GM21526 (cell line): Measurements from ENCODE around the gene OSBPL10.
"Not testable (repeated sequence)": the region's sequence is repeated elsewhere in the genome, so short reads cannot be mapped to it uniquely, and the experiment has no call there.

ENCODE experiments used
- ATAC-seq: cut with Tn5 transposase; IDR thresholded peaks from one replicate; pipeline ENCODE4 v1.9.1; 2021; ENCODE audit warnings: moderate library complexity; ENCODE audit not compliant: unreplicated experiment, low FRiP score

OSBPL10 gene

DNA sequence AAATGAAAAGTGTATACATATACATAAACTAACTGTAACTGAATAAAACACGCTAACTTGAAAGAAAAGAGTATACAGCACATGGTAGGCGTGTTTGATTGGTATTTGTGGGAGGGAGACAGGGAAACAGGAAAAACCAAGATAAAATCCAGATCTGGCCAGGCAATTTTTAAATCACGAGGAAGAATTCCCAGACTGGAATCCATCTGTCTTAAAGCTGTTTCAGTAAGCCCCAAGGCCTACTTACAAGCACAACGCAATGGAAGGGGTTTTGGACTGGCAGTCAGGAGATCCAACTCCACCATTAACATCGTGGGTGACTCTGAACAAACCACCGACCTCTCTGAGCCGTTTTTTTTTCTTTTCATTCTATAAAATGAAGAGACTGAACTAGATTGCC is 195.8 kb downstream of the OSBPL10 start:
- ATAC-seq, result no peak

DNA sequence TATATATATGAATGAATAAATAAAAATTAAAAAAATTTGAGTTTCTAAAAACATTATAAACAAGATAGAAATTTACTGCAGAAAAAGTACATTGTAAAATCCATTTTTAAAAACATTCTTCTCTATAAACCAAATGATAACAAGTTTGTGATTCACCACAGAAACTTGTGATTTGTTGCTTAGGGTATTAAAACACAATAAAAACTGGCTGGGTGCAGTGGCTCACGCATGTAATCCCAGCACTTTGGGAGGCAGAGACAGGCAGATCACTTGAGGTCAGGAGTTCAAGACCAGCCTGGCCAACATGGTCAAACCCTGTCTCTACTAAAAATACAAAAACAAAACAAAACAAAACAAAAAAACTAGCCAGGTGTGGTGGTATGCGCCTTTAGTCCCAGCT is 197.2 kb downstream of the OSBPL10 start:
- ATAC-seq, result not testable (repeated sequence)

DNA sequence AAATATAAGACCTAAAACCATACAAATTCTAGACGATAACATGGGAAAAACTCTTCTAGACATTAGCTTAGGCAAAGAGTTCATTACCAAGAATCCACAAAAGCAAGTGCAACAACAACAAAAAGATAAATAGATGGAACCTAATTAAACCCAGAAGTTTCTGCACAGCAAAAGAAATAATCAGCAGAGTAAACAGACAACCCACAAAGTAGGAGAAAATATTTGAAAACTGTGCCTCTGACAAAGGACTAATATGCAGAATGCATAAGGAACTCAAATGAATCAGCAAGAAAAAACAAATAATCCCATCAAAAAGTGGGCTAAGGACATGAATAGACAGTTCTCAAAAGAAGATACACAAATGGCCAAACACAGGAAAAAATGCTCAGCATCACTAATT is 198.8 kb downstream of the OSBPL10 start:
- ATAC-seq, result not testable (repeated sequence)

DNA sequence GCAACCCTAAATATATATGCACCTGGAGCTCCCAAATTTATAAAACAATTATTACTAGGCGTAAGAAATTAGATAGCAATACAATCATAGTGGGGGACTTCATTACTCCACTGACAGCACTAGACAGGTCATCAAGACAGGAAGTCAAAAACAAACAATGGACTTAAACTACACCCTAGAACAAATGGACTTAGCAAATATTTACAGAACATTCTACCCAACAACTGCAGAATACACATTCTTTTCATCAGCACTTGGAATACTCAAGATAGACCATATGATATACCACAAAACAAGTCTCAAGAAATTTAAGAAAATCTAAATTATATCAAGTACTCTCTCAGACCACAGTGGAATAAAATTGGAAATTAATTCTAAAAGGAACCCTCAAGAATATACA is 201.5 kb downstream of the OSBPL10 start:
- no peak for ATAC-seq

DNA sequence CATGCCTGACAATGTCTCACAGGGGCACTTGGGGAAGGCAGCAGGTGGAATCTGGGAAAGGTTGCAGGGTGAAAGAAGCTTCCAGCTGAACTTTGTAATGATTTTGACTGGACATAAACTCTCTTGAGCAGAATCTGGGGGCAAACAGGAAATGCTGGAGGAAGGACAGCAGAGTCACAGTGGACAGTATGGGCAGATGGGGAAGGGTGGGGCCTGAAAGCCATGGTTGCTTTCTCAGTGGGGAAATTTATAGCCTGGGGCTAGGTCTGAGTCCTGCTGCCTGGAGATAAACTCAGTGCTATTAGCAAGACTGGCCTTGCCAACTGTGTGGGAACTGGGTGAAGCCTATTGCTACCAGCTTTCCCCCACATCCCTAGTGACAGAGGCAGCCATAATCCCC is 203.2 kb downstream of the OSBPL10 start:
- no peak for ATAC-seq

DNA sequence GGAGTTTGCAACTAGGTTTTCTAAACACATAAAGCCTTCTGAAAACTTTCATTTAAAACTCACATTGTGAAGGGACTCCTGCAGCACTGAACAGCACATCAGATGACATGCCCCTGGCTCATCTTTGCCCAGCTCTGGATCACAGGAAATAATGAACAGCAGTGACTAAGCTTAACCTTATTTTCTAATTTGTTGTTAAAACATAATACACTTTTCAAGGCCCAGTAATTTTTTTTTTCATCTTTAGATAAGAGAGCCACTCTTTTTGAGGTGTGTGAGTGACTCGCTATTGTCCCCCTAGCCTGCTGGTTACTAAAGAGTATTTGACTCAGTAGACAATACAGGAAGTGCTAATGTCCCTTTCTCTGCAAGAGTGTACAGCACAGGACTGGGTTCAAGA is 204.0 kb downstream of the OSBPL10 start:
- ATAC-seq, result no peak

DNA sequence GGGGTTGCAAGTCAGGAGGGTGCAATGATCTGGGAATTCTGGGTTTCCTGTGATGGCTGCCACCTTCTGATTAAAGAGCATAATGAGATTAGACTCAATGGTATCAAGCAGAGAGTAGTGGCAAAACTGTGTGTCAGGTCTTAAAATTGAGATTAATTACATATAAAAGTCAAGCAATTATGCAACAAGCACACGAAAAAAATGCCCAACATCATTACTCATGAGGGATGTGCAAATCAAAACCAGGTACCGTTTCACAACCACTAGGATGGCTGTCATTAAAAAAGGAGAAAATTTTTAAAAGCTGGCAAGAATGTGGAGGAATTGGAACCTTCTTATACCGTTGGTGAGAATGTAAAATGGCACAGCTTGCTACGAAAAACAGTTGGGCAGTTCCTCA is 205.0 kb downstream of the OSBPL10 start:
- no peak for ATAC-seq

DNA sequence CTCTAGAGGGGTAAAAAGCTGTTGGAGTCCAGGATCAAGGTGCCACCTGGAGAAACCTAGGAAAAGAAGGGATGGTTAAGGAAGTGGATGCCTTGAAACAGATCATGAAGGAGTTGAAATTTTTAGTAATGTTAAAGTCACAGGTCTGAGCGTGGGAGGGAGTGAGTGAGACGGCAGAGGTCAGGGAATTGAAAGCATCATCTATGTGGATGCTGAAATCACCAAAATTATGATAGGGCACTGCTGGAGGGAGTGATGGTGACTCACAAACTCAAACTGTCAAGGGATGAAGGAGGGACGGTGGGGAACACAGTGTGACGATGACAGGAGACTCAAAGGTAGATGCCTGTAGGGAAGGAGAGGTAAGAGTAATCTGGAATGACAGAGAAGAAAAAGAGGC is 205.7 kb downstream of the OSBPL10 start:
- ATAC-seq, result no peak

DNA sequence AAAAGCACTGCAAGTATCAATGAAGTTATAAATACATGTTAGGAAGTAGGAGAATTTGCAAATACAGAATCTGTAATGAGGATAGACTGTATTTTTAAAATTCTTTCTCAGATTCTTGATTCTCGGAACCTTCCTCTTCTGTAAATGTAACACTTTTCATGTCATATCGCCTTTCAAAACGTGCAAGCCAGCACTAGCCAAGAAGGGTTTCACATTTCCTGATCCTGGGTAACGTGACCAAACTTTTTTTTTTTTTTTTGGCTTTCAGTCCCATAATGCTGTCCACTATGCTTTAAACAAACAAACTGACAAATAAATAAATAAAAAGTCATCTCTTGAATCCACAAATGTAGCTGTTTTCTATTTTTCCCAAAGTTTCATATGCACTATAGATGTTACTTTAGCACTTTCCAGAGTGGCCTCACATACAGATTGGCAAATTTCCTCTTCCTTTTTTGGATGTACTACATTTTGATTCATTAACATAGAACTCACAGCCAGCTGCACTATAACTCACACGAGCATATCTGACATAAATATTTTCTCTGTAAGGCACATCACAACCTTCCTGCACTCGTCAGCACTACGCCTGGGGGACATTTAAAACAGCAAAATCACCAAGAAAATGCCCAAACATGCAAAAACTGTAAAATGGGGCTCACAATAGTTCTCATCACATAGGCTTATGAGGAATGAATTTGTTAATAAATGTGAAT is 208.1 kb downstream of the OSBPL10 start:
- no peak for ATAC-seq

DNA sequence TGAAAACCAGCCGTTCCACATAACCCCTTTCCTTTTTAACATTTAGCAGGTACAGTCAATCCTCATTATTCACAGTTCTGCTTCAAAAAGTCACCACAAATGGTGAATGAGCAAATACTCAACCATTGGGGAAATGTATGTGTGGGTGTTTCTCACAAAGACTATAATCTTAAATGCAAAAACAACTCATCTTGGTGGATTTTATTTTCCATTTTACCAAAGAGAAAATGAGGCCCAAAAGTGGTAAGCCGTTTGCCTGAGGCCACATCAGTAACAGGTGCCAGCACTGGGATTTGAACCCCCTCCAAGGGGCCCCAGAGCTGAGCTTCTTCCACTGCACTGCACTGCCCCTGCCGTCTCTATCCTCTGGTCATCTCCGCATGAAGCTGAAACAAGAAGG is 208.8 kb downstream of the OSBPL10 start:
- ATAC-seq, result no peak

DNA sequence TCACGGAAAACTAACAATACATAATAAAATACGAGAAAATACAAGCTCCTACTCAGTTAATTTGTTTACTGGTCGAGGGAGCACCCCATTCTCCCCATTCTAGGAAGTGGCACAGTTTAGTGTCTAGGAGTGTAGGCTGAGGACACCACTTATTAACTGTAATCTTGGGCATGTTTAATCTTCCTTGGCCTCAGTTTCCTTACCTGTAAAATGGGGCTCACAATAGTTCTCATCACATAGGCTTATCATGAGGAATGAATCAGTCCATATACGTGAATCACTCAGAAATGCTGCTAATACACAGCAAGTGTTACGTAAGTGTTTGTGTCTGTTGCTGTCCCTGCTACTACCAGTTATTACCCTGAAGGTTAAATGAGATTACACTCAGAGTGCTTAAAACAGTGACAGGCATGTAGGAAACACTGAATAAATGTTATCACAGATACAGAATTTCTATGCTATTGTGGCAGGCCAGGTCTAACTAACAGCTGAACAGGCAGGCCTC is 210.2 kb downstream of the OSBPL10 start:
- ATAC-seq, result no peak

DNA sequence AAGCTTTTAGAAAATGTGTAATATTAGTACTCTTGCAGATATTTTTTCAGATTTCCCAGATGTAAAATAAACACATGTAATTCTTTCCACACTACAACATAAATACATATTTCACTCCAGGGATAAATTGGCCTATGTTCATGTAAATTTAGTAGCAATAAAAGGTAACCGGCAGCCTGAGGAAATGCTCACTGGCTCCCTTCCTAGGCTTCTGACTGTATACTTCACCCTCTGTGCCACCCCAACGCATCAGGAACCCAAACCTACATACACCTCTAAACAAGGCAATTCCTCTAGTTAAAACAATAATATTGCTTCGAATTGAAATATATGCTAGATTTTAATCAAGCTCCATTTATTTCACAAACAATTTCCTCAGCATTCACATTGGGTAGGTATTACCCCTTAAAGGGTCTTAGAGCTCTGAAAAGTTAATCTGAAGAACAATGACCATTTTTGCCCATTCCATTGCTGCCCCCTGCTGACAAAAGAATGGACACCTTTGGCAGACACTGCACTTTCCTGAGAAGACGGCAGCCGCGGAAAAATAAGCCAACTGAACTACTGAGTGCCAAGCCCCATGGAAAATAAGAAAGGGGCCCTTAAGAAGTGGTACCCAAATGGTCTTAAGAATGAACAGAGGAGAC is 212.5 kb downstream of the OSBPL10 start:
- no peak for ATAC-seq

DNA sequence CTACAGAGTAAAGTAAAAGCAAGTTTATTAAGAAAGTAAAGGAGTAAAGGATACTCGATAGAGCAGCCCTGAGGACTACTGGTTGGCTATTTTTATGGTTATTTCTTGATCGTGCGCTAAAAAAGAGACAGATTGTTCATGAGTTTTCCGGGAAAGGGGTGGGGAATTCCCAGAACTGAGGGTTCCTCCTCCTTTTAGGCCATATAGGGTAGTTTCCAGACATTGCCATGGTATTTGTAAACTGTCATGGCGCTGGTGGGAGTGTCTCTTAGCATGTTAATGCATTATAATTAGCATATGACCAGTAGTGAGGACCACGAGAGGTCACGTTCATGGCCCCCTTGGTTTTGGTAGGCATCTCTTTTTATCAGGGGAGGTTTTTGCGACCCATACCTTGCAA is 213.1 kb downstream of the OSBPL10 start:
- ATAC-seq, result no peak

DNA sequence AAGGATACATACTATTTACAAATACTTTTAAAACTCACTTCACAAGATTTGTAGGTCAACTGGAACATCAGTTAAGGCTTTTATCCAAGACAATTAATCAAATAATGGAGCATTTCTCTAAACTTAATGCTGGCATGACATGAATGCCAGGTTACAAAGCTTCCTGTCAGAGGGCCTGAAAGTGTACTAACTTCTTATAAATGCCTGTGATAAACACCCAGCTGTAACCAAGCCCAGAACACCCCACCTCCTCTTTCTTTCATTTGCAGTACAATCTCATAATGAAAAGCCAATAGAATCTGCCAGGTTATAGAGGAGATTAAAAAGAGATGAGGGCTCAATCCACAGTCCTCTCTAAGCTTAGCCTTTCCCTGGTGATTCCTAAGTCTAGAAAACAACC is 214.4 kb downstream of the OSBPL10 start:
- no peak for ATAC-seq

DNA sequence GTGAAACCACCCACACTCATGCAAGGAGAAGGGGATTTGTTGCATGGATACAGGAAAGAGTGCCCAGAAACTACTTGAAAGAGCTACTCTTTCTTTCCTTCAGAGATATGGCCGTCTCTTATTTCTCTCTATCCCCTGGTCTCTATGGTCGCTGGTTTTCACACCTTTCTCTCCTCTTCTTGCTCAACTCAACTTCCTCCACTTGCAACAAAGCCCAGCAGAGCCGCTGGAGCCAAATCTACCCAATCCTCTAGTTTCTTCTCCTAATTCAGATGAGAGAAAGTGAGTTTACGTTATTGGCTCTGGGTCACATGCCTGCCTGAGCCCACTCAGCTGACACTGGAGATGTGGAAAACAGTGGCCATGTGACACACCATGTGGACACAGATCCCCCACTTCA is 215.2 kb downstream of the OSBPL10 start:
- ATAC-seq, result no peak

DNA sequence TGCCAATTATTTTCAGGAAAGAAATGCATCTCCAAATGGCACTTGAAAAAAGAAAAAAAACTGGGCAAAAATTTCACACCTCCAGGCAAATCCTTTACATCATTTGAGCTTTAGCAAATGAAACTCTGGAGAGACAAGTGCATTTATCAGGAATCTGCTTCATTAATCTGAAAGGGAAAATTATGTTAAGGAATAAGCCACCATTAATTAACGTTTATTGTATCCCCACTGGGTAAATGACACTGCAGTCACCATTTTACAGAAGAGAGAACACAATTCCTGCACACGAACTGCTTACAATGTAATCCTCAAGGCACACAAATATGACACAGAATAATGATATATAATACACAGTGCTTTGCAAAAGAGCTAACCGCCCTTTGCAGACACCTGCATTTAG is 217.3 kb downstream of the OSBPL10 start:
- no peak for ATAC-seq

DNA sequence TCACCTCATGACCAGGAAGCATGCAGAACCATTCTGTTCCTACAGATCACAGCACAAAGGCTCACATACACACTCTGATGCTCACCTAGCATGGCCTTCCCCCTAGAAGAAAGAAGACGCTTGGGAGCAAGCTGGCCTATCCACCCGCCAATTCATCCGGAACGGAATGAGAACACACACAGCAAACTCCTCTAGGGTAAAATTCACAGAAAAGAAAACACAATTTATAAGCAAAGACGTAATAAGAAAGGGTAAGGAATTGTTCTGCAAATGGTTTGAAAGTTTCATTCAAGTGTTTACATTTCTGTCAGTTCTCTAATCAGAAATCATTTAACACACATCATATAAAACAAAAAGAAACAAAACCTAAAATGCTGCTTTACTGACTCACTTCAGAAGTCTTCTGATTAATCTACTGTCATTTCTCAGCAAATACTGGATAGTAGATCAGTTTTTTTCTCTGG is 218.1 kb downstream of the OSBPL10 start:
- no peak for ATAC-seq

DNA sequence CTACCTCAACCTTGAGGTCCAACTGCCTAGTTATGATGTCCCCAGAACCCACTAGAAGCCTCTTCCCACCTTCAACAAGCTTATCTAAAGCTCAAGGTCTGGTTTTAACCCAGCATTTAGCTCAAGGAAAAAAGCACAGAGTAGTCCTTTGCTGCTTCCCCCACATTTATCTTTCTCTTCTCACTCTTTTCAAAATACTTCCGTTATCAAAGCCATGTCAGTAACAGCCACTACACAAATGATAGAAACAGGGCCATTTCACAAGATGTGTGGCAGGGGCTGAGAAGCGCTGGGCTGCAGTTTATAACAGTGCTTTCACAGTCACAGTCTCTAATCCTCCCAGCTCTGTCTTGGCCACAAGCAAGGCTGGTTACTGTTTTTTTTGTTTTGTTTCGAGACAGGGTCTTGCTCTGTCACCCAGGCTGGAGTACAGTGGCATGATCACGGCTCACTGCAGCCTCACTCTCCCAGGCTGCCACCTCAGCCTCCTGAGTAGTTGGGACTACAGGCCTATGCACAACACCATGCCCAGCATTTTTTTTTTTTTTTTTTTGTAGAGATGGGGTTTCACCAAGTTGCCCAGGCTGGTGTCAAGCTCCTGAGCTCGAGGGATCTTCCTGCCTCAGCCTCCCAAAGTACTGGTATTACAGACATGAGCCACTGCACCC is 218.8 kb downstream of the OSBPL10 start:
- no peak for ATAC-seq

DNA sequence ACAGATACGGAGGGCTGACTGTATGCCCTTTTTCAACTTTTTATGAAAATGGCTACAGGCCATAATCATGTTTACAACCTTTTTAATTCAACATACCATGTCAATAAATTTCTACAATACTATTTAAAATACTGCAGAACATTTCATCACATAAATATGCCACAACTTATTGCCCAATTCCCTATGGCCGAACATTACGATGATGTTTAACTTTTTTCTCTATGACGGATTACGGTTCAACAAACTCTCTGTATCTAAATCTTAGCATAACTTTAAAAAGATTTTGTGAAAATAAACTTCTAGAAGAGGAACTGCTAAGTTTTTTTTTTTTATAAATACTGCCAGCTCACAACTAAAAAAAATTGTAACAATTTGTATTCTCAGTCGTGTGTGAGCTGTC is 220.4 kb downstream of the OSBPL10 start:
- ATAC-seq, result no peak

DNA sequence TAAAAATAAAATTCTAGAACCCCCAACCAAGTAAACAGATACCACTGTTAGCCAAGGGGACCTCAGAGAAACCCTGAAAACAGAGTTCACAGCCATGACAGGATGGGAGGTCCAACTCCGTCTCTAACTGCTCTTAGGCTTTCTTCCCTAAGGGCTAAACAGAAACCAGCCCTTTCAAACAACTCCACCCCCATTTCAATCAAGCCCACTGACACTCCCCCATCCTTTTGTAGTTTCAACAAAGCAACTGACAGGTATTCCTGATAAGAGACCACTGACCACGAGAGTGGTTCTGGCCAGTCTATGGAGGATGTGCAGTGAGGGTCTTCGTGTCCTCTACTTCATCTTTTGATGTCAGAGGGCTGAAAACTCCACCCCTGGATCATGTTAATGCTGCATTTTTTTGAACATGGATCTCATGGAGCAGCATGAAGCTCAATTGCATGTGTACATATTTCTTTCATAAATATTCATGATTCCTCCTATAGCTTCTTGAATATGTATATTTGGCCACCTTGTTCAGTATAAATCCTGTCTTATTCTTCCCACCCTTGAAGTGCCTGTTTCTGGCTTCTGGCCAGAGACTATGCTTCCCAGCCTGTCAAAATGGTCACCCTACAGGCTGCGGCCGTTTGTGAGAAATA is 222.6 kb downstream of the OSBPL10 start:
- ATAC-seq, result no peak
